ENCODE measurements around the gene ATG16L1. TPM values are rescaled to one million over a fixed set of nuclear protein-coding genes. Genes with fewer than 3 reads are reported as not detected.

Gene ATG16L1
- total RNA-seq, 1 experiment from 2014 or later = 54.3 TPM

- DNase-seq (ENCODE audit: low read depth in 1 of 2, low spot score in 2 of 2) = no peak
- Histone ChIP-seq H3K27ac (no peak overlapping the region), H3K27me3 (replicated peaks) (no peaks in the 10 kb centered on the region), H3K4me3 (no peak overlapping the region), H3K36me3 (no peaks in the 10 kb centered on the region), H3K4me1 (replicated peaks) (peaks cover 3% of the 10 kb centered on the region), H3K9me3 (replicated peaks) (no peaks in the 10 kb centered on the region)
These were observed 14.5 kb upstream of the ATG16L1 start for GRCh38 chr2:233236820-233237589.

GRCh38 chr2:233240897-233241296 is 10.6 kb upstream of the ATG16L1 start:
- DNase-seq (ENCODE audit: low read depth in 1 of 2, low spot score in 2 of 2) = no peak

GRCh38 chr2:233241803-233242202 is 9.7 kb upstream of the ATG16L1 start:
- Histone ChIP-seq H3K27ac (peak overlapping the region; percentile 70; the same call in 1 of the 2 replicates), H3K27me3 (replicated peaks) (no peaks in the 10 kb centered on the region), H3K36me3 (no peaks in the 10 kb centered on the region), H3K9me3 (replicated peaks) (no peaks in the 10 kb centered on the region), H3K4me1 (replicated peaks) (peaks cover 38% of the 10 kb centered on the region), H3K4me3 (no peak overlapping the region)
- no peak for DNase-seq (ENCODE audit: low read depth in 1 of 2, low spot score in 2 of 2)

More at GRCh38 chr2:233240897-233241296, 10.6 kb upstream of the ATG16L1 start:
- Histone ChIP-seq H3K27me3 (replicated peaks) (no peaks in the 10 kb centered on the region), H3K27ac (no peak overlapping the region), H3K36me3 (no peaks in the 10 kb centered on the region), H3K9me3 (replicated peaks) (no peaks in the 10 kb centered on the region), H3K4me3 (no peak overlapping the region), H3K4me1 (replicated peaks) (peaks cover 38% of the 10 kb centered on the region)

- peak in 1 of 2 experiments; percentile 50 for DNase-seq (ENCODE audit: low read depth in 1 of 2, low spot score in 2 of 2)
- H3K27ac ChIP-seq = peak overlapping the region; percentile 70
- H3K4me3 ChIP-seq = no peak overlapping the region
- H3K4me1 ChIP-seq (replicated peaks) = peaks cover 44% of the 10 kb centered on the region
- no peaks in the 10 kb centered on the region for H3K27me3 ChIP-seq (replicated peaks)
- no peaks in the 10 kb centered on the region for H3K9me3 ChIP-seq (replicated peaks)
- no peaks in the 10 kb centered on the region for H3K36me3 ChIP-seq
These were observed 9.1 kb upstream of the ATG16L1 start for GRCh38 chr2:233242231-233242927.

GRCh38 chr2:233243348-233243747 is 8.1 kb upstream of the ATG16L1 start:
- Histone ChIP-seq H3K9me3 (replicated peaks) (no peaks in the 10 kb centered on the region), H3K27me3 (replicated peaks) (no peaks in the 10 kb centered on the region), H3K36me3 (no peaks in the 10 kb centered on the region), H3K4me3 (no peak overlapping the region), H3K4me1 (replicated peaks) (peaks cover 51% of the 10 kb centered on the region), H3K27ac (peak overlapping the region; percentile 70)
- peak; percentile 48 to 50 for DNase-seq (ENCODE audit: low read depth in 1 of 2, low spot score in 2 of 2)

GRCh38 chr2:233244818-233245217 is 6.7 kb upstream of the ATG16L1 start:
- Histone ChIP-seq H3K4me3 (no peak overlapping the region), H3K36me3 (no peaks in the 10 kb centered on the region), H3K27me3 (replicated peaks) (no peaks in the 10 kb centered on the region), H3K9me3 (replicated peaks) (no peaks in the 10 kb centered on the region), H3K27ac (peak overlapping the region; percentile 44), H3K4me1 (replicated peaks) (peaks cover 51% of the 10 kb centered on the region)
- DNase-seq (ENCODE audit: low read depth in 1 of 2, low spot score in 2 of 2) = peak in 1 of 2 experiments; percentile 54

GRCh38 chr2:233245406-233245805 is 6.1 kb upstream of the ATG16L1 start:
- no peak overlapping the region for H3K4me3 ChIP-seq
- H3K36me3 ChIP-seq = no peaks in the 10 kb centered on the region
- DNase-seq (ENCODE audit: low read depth in 1 of 2, low spot score in 2 of 2) = no peak
- no peaks in the 10 kb centered on the region for H3K27me3 ChIP-seq (replicated peaks)
- peak overlapping the region; percentile 44; the same call in 1 of the 2 replicates for H3K27ac ChIP-seq
- H3K4me1 ChIP-seq (replicated peaks) = peaks cover 51% of the 10 kb centered on the region
- no peaks in the 10 kb centered on the region for H3K9me3 ChIP-seq (replicated peaks)

- peak overlapping the region; percentile 42 for H3K27ac ChIP-seq
- DNase-seq (ENCODE audit: low read depth in 1 of 2, low spot score in 2 of 2) = no peak
- peaks cover 3% of the 10 kb centered on the region; the same call in 1 of the 2 replicates for H3K36me3 ChIP-seq
- H3K4me3 ChIP-seq = no peak overlapping the region
- no peaks in the 10 kb centered on the region for H3K27me3 ChIP-seq (replicated peaks)
- peaks cover 55% of the 10 kb centered on the region for H3K4me1 ChIP-seq (replicated peaks)
- H3K9me3 ChIP-seq (replicated peaks) = no peaks in the 10 kb centered on the region
These were observed 4.4 kb upstream of the ATG16L1 start for GRCh38 chr2:233247116-233247515.

- no peaks in the 10 kb centered on the region for H3K27me3 ChIP-seq (replicated peaks)
- peaks cover 4% of the 10 kb centered on the region for H3K36me3 ChIP-seq
- H3K4me1 ChIP-seq (replicated peaks) = peaks cover 51% of the 10 kb centered on the region
- peak overlapping the region; percentile 42 for H3K27ac ChIP-seq
- no peak overlapping the region for H3K4me3 ChIP-seq
- H3K9me3 ChIP-seq (replicated peaks) = no peaks in the 10 kb centered on the region
- DNase-seq (ENCODE audit: low read depth in 1 of 2, low spot score in 2 of 2) = peak; percentile 66 to 68
These were observed 3.7 kb upstream of the ATG16L1 start for GRCh38 chr2:233247744-233248143.

- DNase-seq (ENCODE audit: low read depth in 1 of 2, low spot score in 2 of 2) = no peak
- no peaks in the 10 kb centered on the region for H3K9me3 ChIP-seq (replicated peaks)
- no peak overlapping the region for H3K27ac ChIP-seq
- no peaks in the 10 kb centered on the region for H3K27me3 ChIP-seq (replicated peaks)
- H3K36me3 ChIP-seq = peaks cover 13% of the 10 kb centered on the region
- no peak overlapping the region for H3K4me3 ChIP-seq
- peaks cover 50% of the 10 kb centered on the region for H3K4me1 ChIP-seq (replicated peaks)
These were observed 2.5 kb upstream of the ATG16L1 start for GRCh38 chr2:233248999-233249398.

GRCh38 chr2:233250568-233250967 is 905 bp upstream of the ATG16L1 start:
- Histone ChIP-seq H3K4me1 (replicated peaks) (peaks cover 38% of the 10 kb centered on the region), H3K27ac (peak overlapping the region; percentile 84), H3K9me3 (replicated peaks) (no peaks in the 10 kb centered on the region), H3K4me3 (no peak overlapping the region), H3K36me3 (peaks cover 27% of the 10 kb centered on the region), H3K27me3 (replicated peaks) (no peaks in the 10 kb centered on the region)
- no peak for DNase-seq (ENCODE audit: low read depth in 1 of 2, low spot score in 2 of 2)

- Histone ChIP-seq H3K4me3 (peak overlapping the region; percentile 86), H3K27ac (peak overlapping the region; percentile 84), H3K36me3 (peaks cover 31% of the 10 kb centered on the region), H3K9me3 (replicated peaks) (no peaks in the 10 kb centered on the region), H3K4me1 (replicated peaks) (peaks cover 36% of the 10 kb centered on the region), H3K27me3 (replicated peaks) (no peaks in the 10 kb centered on the region)
- no peak for DNase-seq (ENCODE audit: low read depth in 1 of 2, low spot score in 2 of 2)
These were observed 528 bp upstream of the ATG16L1 start for GRCh38 chr2:233250985-233251305.

GRCh38 chr2:233252227-233252626 is 754 bp downstream of the ATG16L1 start:
- Histone ChIP-seq H3K27me3 (replicated peaks) (no peaks in the 10 kb centered on the region), H3K4me3 (peak overlapping the region; percentile 86), H3K4me1 (replicated peaks) (peaks cover 32% of the 10 kb centered on the region), H3K27ac (peak overlapping the region; percentile 48; the same call in 1 of the 2 replicates), H3K36me3 (peaks cover 44% of the 10 kb centered on the region), H3K9me3 (replicated peaks) (no peaks in the 10 kb centered on the region)
- DNase-seq (ENCODE audit: low read depth in 1 of 2, low spot score in 2 of 2) = no peak

GRCh38 chr2:233255151-233255550 is 3.7 kb downstream of the ATG16L1 start:
- no peak for DNase-seq (ENCODE audit: low read depth in 1 of 2, low spot score in 2 of 2)
- Histone ChIP-seq H3K27ac (no peak overlapping the region), H3K27me3 (replicated peaks) (no peaks in the 10 kb centered on the region), H3K4me3 (no peak overlapping the region), H3K9me3 (replicated peaks) (no peaks in the 10 kb centered on the region), H3K4me1 (replicated peaks) (peaks cover 41% of the 10 kb centered on the region), H3K36me3 (peaks cover 71% of the 10 kb centered on the region)
